Cerebellar nuclear complex (tissue), 1 donor: ENCODE results near the gene NFKBIA.
"Not testable (repeated sequence)": the region's sequence is repeated elsewhere in the genome, so short reads cannot be mapped to it uniquely, and the experiment has no call there.

Experiments
- DNase-seq, 2 experiments: peaks; one replicate each; lab custom pipeline; 2025; lab: John Stamatoyannopoulos, UW

Gene NFKBIA

GRCh38 chr14:35390577-35391387 lies 13.8 kb downstream of the NFKBIA start:
- DNase-seq = no peak

- DNase-seq = no peak
Measured at GRCh38 chr14:35389315-35389667, 15.3 kb downstream of the NFKBIA start.

GRCh38 chr14:35388656-35389314 lies 15.8 kb downstream of the NFKBIA start:
- DNase-seq = no peak

GRCh38 chr14:35387713-35388579 lies 16.6 kb downstream of the NFKBIA start:
- DNase-seq = no peak

- no peak for DNase-seq
Measured at GRCh38 chr14:35387219-35387618, 17.3 kb downstream of the NFKBIA start.

GRCh38 chr14:35386673-35387125 lies 17.9 kb downstream of the NFKBIA start:
- no peak for DNase-seq

- DNase-seq = peak; percentile 90 to 94
Measured at GRCh38 chr14:35385042-35385839, 19.3 kb downstream of the NFKBIA start.

- DNase-seq = no peak
Measured at GRCh38 chr14:35384455-35385041, 20.0 kb downstream of the NFKBIA start.

GRCh38 chr14:35383569-35384454 lies 20.7 kb downstream of the NFKBIA start:
- no peak for DNase-seq

- DNase-seq = no peak
Measured at GRCh38 chr14:35380794-35381193, 23.8 kb downstream of the NFKBIA start.

- not testable (repeated sequence) for DNase-seq
Measured at GRCh38 chr14:35379234-35379933, 25.2 kb downstream of the NFKBIA start.

GRCh38 chr14:35378425-35379233 lies 25.9 kb downstream of the NFKBIA start:
- DNase-seq = no peak

- DNase-seq = no peak
Measured at GRCh38 chr14:35375558-35376025, 29.0 kb downstream of the NFKBIA start.

GRCh38 chr14:35374263-35374712 lies 30.3 kb downstream of the NFKBIA start:
- no peak for DNase-seq

- DNase-seq = not testable (repeated sequence)
Measured at GRCh38 chr14:35373208-35373607, 31.3 kb downstream of the NFKBIA start.

GRCh38 chr14:35370969-35371368 lies 33.6 kb downstream of the NFKBIA start:
- DNase-seq = no peak

- no peak for DNase-seq
Measured at GRCh38 chr14:35369701-35370191, 34.8 kb downstream of the NFKBIA start.
